Measurements from ENCODE around the gene LRRC28.

Gene LRRC28

DNA sequence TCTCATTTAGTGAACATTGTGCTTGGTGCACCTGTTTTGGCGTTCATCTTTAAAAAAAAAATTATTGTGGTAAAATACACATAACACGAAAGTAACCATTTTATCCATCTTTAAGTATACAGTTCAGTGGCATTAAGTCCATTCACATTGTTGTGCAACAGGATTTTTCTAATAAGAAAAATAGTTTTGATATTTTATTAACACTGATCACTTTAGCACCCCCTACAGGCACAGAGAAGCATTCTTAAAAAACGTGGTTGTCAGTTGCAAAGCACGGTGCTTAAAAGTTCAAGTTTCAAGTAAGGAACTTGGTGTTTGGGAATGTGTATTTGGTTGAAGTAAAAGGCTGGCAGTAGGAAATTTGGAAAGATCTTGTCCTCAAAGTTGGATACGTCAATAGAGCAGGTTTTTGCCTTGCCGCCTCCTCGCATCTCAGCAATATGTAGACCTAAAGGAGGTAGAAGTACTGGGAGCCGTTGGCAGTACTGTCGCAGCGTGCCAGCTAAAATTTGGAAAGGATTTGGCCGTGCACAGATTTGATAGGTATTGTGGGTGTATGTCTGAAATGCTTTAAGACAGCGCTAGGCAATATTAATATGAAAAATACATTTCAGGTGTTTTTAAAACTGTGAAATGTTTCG lies 110.4 kb downstream of the LRRC28 start:
- peaks cover 6% of the 10 kb centered on the region for H3K9me3 Mint-ChIP-seq
- no peaks in the 10 kb centered on the region for H3K27me3 Mint-ChIP-seq
- no peak overlapping the region for H3K4me3 Mint-ChIP-seq
- H3K36me3 Mint-ChIP-seq (ENCODE audit: low read depth), result peaks cover 37% of the 10 kb centered on the region
- no peak for DNase-seq
- H3K27ac Mint-ChIP-seq, result no peak overlapping the region
- peaks cover 5% of the 10 kb centered on the region for H3K4me1 Mint-ChIP-seq (ENCODE audit: low read depth)

DNA sequence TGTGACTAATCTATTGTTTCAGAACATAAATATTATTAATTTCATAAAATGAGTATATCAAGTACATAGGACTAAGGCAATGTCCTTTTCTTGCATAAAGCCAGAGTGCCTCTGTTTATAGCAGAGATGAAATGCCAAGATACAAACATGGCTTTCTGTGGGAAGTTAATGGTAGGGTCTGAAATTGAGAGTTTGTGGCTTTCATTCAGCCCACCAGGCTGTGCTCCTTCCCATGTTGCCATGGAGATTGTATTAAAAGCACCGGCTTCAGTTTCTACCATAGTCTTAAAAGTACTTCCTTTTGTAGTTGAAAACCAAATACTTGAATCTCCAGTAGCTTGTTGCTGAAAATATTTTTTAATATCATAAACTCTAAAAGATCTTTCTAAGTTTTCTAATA lies 114.0 kb downstream of the LRRC28 start:
- Mint-ChIP-seq H3K9me3 (peaks cover 22% of the 10 kb centered on the region), H3K27me3 (no peaks in the 10 kb centered on the region), H3K27ac (no peak overlapping the region), H3K36me3 (ENCODE audit: low read depth) (peaks cover 56% of the 10 kb centered on the region), H3K4me1 (ENCODE audit: low read depth) (peaks cover 10% of the 10 kb centered on the region), H3K4me3 (no peak overlapping the region)
- DNase-seq, result no peak

DNA sequence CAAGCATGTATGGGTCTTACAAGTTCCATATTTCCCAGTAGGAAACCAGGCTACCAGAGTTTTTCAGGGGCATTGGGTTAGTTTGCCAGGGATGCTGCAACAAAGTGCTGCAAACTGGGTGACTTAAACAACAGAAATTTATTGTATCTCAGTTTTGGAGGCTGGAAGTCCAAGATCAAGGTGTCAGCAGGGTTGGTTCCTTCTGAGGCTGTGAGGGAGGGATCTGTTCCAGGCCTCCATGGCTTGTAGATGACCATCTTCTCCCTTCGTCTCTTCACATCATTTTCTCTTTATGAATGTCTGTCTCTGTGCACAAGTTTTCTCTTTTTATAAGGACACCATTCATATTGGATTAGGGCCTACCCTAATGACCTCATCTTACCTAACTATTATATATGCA lies 114.7 kb downstream of the LRRC28 start:
- no peak overlapping the region for H3K27ac Mint-ChIP-seq

DNA sequence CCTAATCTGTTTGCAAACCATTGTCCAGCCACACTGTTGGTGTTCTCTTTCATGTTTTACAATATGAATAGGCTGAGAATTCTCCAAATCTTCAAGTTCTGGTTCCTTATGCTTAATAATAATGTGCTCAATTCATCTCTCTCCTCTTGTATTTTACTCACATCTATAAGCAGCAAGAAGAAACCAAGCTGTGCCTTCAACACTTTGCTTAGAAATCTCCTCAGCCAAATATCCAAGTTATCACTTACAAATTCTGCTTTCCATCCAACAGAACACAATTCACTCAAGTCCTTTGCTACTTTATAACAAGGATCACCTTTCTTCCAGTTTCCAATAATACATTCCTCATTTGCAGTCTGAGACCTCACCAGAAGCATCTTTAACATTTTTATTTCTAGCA lies 117.5 kb downstream of the LRRC28 start:
- Mint-ChIP-seq H3K27me3 (no peaks in the 10 kb centered on the region), H3K27ac (no peak overlapping the region), H3K36me3 (ENCODE audit: low read depth) (peaks cover 39% of the 10 kb centered on the region), H3K4me3 (no peak overlapping the region), H3K4me1 (ENCODE audit: low read depth) (peaks cover 27% of the 10 kb centered on the region), H3K9me3 (peaks cover 22% of the 10 kb centered on the region)
- no peak for DNase-seq

More for the DNA sequence above, 114.7 kb downstream of the LRRC28 start:
- Mint-ChIP-seq H3K36me3 (ENCODE audit: low read depth) (peaks cover 56% of the 10 kb centered on the region), H3K4me1 (ENCODE audit: low read depth) (peaks cover 11% of the 10 kb centered on the region), H3K4me3 (no peak overlapping the region), H3K27me3 (no peaks in the 10 kb centered on the region), H3K9me3 (peaks cover 22% of the 10 kb centered on the region)
- no peak for DNase-seq

DNA sequence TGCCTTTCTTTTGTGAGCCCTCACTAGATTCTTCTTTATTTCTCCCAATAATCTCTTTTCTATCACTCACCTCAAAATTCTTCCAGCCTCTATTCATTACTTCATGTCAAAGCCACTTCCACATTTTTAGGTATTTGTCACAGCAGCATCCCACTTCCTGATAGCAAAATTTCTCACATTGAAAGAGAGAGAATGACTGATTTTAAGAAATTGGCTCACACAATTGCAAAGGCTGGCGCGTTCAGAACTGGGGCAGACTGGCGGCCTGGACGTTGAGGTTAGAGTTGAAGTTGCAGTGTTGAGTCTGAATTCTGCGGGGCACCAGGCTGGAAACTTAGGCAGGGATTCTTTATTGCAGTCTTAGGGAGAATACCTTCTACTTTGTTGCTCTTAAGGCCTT lies 117.9 kb downstream of the LRRC28 start:
- no peak overlapping the region for H3K4me3 Mint-ChIP-seq
- H3K36me3 Mint-ChIP-seq (ENCODE audit: low read depth), result peaks cover 36% of the 10 kb centered on the region
- peaks cover 22% of the 10 kb centered on the region for H3K9me3 Mint-ChIP-seq
- H3K27ac Mint-ChIP-seq, result peak overlapping the region; percentile 10
- DNase-seq, result no peak
- H3K4me1 Mint-ChIP-seq (ENCODE audit: low read depth), result peaks cover 27% of the 10 kb centered on the region
- no peaks in the 10 kb centered on the region for H3K27me3 Mint-ChIP-seq

DNA sequence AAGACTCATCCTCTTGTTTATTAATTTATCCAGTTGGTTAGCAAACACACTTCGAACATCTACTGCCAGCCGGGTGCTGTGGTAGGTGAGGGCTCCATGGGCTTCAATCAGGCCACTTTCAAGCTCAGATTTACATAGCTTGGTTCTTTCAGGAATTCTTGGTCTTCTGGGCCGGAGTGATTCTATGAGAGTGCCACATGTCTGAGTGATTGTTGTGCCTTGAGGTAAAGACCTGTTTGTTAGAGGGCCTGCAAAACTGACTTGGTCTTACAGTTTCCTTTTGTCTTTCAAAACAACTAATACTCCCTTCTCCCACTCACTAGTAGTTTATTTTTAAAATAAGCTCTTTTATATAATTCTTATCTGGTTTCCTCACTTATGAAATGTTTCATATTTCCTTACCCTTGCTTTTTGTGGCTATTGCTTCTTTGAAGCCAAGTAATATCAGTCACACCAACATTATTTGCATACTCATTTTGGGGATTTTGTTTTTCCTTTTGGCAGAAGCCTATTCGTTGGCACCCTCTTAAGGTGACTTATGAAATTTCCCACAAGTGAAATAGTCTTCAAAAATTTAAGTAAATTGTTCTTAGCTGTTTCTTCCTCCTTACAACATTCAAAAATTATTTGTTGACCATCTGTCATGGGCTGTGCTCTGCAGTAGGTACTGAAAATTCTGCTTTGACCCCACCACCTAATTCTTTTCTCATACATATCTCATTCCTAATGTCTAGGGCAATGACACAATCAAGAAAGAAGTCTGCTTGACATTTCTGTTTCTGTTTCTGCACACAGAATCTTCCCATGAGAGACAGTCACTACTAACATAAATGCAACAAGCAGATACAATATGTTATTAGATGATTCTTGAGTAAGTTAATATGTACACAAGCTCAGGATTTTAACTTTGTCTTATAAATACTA lies 120.2 kb downstream of the LRRC28 start:
- peaks cover 42% of the 10 kb centered on the region for H3K36me3 Mint-ChIP-seq (ENCODE audit: low read depth)
- H3K27me3 Mint-ChIP-seq, result no peaks in the 10 kb centered on the region
- H3K4me1 Mint-ChIP-seq (ENCODE audit: low read depth), result peaks cover 24% of the 10 kb centered on the region
- H3K27ac Mint-ChIP-seq, result peak overlapping the region; percentile 42
- no peak overlapping the region for H3K4me3 Mint-ChIP-seq
- DNase-seq, result no peak
- peaks cover 29% of the 10 kb centered on the region for H3K9me3 Mint-ChIP-seq

DNA sequence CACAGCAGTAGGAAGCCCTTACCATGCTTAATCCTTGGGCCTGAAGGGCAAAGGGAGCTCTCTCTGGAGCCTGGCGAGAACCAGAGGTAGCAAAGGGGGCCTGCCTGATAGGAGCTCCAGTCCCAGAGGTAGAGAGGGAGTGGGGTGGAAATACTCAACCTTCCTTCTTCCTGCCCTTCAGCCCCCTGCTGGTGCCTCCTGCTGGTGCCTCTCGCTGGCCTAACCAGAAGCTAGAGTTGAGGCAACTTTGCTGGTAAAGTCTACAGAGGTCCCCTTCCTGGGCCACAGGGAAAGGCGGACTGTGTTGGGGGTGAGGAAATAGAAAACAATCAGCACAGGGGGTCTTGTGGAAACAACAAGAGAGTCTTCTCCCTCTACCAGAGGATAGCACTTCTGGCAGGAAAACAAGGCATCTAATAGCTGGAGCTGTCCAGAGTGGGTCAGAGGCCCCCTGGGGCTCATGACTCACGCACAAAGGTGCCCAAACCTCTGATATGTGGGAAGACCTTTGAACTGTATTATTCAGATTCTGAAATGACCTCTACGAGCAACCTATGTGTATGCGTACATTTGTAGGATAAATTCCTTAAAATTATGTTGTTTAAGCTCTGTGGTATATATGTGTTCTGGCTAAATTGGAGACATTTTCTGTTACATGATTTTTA lies 133.9 kb downstream of the LRRC28 start:
- Mint-ChIP-seq H3K4me1 (ENCODE audit: low read depth) (peaks cover 17% of the 10 kb centered on the region), H3K4me3 (no peak overlapping the region), H3K36me3 (ENCODE audit: low read depth) (peaks cover 17% of the 10 kb centered on the region), H3K27ac (no peak overlapping the region), H3K27me3 (no peaks in the 10 kb centered on the region), H3K9me3 (peaks cover 1% of the 10 kb centered on the region)
- DNase-seq, result no peak

DNA sequence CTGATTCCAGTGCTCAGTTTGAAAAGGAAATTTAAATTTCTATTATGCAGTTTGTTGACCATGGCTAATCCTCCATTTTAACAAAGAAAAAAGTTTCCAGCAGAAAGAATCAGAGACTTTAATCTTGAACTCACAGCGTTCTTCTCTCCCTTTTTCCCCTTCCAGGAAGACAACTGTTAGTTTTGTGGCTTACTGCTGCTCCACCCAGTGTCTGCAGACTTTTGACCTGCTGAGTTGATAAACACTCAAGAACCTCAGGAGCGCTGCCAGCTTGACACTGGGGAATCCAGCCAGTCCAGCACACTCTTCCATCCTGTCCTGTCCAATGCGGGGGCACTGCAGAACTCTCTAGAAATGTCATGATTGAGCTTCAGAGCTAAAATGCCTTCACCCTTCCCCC lies 134.6 kb downstream of the LRRC28 start:
- Mint-ChIP-seq H3K4me1 (ENCODE audit: low read depth) (peaks cover 17% of the 10 kb centered on the region), H3K27ac (peak overlapping the region; percentile 20), H3K27me3 (no peaks in the 10 kb centered on the region), H3K9me3 (peaks cover 3% of the 10 kb centered on the region), H3K4me3 (no peak overlapping the region), H3K36me3 (ENCODE audit: low read depth) (peaks cover 17% of the 10 kb centered on the region)
- no peak for DNase-seq

DNA sequence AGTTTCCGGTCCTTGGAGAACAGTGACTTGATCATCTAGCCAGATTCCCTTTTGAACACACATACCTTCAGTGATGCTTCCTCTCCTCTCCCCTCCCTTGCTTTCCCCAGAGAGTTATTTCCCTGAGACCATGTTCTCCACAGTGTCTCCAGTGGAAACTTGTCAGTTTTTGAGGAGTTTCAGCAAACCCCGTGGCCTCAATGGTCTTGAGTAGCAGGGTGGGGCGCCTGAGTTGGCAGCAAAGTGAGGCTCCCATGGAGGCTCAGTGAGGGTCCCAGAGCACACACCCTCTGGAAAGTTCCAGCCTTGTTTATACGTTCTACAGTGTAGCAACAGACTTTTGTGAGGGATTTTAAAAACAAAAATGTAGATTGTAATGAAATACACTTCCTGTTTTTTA lies 135.1 kb downstream of the LRRC28 start:
- H3K27ac Mint-ChIP-seq, result no peak overlapping the region
- H3K4me3 Mint-ChIP-seq, result no peak overlapping the region
- peaks cover 17% of the 10 kb centered on the region for H3K4me1 Mint-ChIP-seq (ENCODE audit: low read depth)
- peaks cover 17% of the 10 kb centered on the region for H3K36me3 Mint-ChIP-seq (ENCODE audit: low read depth)
- H3K27me3 Mint-ChIP-seq, result no peaks in the 10 kb centered on the region
- DNase-seq, result no peak
- H3K9me3 Mint-ChIP-seq, result peaks cover 5% of the 10 kb centered on the region

DNA sequence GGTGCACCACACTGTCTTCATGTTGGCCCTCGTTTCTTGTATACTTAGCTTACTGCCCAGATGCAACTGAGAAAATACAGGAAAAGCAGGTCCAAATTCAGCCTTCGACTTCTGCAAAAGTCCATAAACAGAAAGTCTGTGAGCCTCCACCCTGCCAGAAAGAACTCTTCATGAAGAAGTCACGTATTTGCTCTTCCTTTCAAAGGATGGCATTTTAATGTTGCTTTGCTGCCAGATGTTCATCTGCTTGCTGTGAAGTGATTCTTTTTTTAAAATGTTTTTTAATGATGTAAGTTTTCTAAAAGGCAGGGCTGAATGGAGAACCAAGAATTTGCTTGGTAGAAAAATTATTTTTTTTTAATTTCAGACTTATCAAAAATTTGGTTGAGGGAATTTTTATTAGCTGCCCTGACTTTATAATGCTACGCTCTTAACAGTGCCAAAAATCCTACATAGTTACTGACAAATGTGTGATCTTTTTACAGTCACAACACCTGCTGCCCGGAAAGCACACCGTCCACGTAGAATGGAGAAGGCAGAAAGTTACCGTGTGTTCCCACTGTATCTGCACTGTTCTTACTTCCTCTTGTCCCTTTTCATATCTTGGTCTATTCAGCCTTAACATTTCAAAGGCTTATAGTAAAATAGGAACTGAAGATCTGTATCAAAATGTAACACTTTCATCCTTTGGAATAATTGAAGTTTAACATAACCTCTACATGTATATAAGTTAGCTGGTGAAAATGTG lies 136.3 kb downstream of the LRRC28 start:
- H3K36me3 Mint-ChIP-seq (ENCODE audit: low read depth), result peaks cover 15% of the 10 kb centered on the region
- no peak overlapping the region for H3K4me3 Mint-ChIP-seq
- no peak overlapping the region for H3K27ac Mint-ChIP-seq
- peaks cover 17% of the 10 kb centered on the region for H3K4me1 Mint-ChIP-seq (ENCODE audit: low read depth)
- DNase-seq, result no peak
- H3K9me3 Mint-ChIP-seq, result peaks cover 15% of the 10 kb centered on the region
- H3K27me3 Mint-ChIP-seq, result no peaks in the 10 kb centered on the region

DNA sequence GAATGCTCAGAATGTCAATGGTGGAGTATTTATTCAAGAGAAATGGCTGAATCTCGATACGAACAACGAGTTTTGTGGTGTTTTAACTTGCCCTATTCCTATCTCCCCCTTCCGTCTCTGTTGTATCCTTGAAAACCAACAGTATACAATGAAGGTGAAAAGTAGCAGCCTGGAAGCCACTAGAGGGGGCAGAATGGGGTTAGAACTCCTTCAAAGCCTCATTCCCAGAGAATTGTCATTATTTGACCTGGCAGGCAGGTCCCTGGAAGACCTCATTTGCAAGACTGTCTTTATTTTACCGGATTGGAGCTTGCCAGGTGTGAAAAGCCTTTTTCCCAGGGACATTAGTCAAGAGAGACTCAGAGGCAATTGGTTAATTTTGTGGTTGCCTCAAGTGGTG lies 139.4 kb downstream of the LRRC28 start:
- Mint-ChIP-seq H3K36me3 (ENCODE audit: low read depth) (peaks cover 11% of the 10 kb centered on the region), H3K9me3 (peaks cover 29% of the 10 kb centered on the region), H3K4me3 (no peak overlapping the region), H3K4me1 (ENCODE audit: low read depth) (peaks cover 11% of the 10 kb centered on the region), H3K27ac (no peak overlapping the region), H3K27me3 (no peaks in the 10 kb centered on the region)
- DNase-seq, result no peak

DNA sequence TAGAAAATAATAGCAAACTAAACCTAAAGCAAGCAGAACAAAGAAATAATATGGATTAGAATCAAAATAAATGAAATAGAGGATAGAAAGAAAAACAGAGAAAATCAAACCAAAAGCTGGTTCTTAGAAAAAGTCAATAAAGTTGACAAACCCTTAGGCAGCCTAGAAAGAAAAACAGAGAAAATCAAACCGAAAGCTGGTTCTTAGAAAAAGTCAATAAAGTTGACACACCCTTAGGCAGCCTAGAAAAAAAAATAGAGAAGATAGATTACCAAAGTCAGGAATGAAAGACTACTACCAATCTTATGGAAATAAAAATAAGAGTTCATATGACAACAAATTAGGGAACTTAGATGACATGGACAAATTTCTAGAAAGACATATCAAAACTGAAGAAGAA lies 142.4 kb downstream of the LRRC28 start:
- H3K36me3 Mint-ChIP-seq (ENCODE audit: low read depth), result no peaks in the 10 kb centered on the region
- no peaks in the 10 kb centered on the region for H3K4me1 Mint-ChIP-seq (ENCODE audit: low read depth)
- H3K27ac Mint-ChIP-seq, result no peak overlapping the region
- H3K4me3 Mint-ChIP-seq, result no peak overlapping the region
- no peak for DNase-seq
- H3K27me3 Mint-ChIP-seq, result no peaks in the 10 kb centered on the region
- H3K9me3 Mint-ChIP-seq, result peaks cover 29% of the 10 kb centered on the region

DNA sequence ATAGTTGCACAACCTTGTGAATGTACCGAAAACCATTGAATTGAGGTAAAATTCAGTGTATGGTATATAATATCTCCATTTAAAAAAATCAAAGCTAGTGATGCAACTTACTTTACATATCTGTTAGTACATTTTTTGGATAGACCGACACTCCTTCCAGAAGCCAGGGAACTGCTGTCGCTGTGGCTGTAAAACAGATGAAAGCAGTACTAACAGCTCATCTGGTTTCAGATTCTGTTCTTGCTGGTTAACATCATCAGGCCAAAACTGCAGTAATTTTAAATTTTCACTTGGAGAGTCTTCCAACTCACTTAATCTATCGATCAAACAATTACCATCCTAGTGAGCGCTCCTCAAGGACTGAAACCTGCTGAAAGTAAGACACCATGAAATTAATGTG lies 145.1 kb downstream of the LRRC28 start:
- Mint-ChIP-seq H3K36me3 (ENCODE audit: low read depth) (no peaks in the 10 kb centered on the region), H3K27me3 (peaks cover 3% of the 10 kb centered on the region), H3K27ac (no peak overlapping the region), H3K9me3 (peaks cover 24% of the 10 kb centered on the region), H3K4me1 (ENCODE audit: low read depth) (no peaks in the 10 kb centered on the region), H3K4me3 (no peak overlapping the region)
- no peak for DNase-seq

DNA sequence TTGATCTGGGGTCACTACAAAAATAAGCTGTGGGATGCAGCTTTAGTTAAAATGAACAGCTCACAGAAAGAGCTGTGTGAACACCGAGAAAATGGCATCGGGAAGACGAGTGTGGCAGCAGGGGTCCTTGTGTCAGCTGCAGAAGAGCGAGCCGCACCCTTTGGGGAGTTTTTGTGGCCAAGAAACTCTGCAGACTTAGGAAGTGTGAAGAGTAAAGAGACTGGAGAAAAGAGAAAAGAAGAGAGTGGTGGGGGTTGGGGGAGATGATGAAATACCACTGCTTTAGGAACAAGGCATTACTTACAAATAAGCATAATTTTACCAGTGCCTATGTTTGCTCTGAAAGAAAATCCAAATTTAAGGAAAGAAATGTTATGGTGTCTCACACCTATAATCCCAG lies 147.8 kb downstream of the LRRC28 start:
- Mint-ChIP-seq H3K4me1 (ENCODE audit: low read depth) (no peaks in the 10 kb centered on the region), H3K36me3 (ENCODE audit: low read depth) (no peaks in the 10 kb centered on the region), H3K9me3 (peaks cover 2% of the 10 kb centered on the region), H3K27ac (no peak overlapping the region), H3K4me3 (no peak overlapping the region), H3K27me3 (peaks cover 3% of the 10 kb centered on the region)
- DNase-seq, result no peak
